Gastroesophageal sphincter (tissue), 4 donors: Measurements from ENCODE around the gene PPP1R26. TPM values are rescaled to one million over a fixed set of nuclear protein-coding genes. Genes with fewer than 3 reads are reported as not detected.

Experiments used
- ATAC-seq: fragments of 150-250 bp; one replicate; pipeline ENCODE4 v1.9.1; 2016; ENCODE audit warnings: mild to moderate bottlenecking, moderate library complexity
- H3K27ac ChIP-seq, 4 donors: fragments of 200-600 bp; sonication (generic) in 3 of 4; 1 replicate in 3 of 4; 2 replicates in 1 of 4; pipeline ENCODE4 v1.5.1; 2016 to 2019
- H3K27me3 ChIP-seq: fragments of 200-600 bp; sonication (generic); one replicate; pipeline ENCODE4 v1.5.1; 2019
- H3K36me3 ChIP-seq, 2 donors: fragments of 200-600 bp; sonication (generic); one replicate each; pipeline ENCODE4 v1.5.1; 2019; ENCODE audit warnings: control low read depth in 1 of 2
- H3K4me1 ChIP-seq, 3 donors: fragments of 200-600 bp; sonication (generic); 1 replicate in 2 of 3; 2 replicates in 1 of 3; pipeline ENCODE4 v1.5.1; 2016 to 2019; ENCODE audit warnings: control low read depth in 2 of 3
- H3K4me3 ChIP-seq, 2 donors: fragments of 200-600 bp; sonication (generic); one replicate each; pipeline ENCODE4 v1.5.1; 2019; ENCODE audit warnings: mild to moderate bottlenecking in 1 of 2, moderate library complexity in 1 of 2
- H3K9me3 ChIP-seq, 3 donors: fragments of 200-600 bp; sonication (generic); one replicate each; pipeline ENCODE4 v1.5.1; 2017 to 2019; ENCODE audit warnings: control low read depth in 2 of 3
- EP300 ChIP-seq: sonication (generic); formaldehyde crosslinking; IDR thresholded peaks from one replicate; pipeline ENCODE4 v1.6.1; 2017; ENCODE audit warnings: antibody characterized with exemption, mild to moderate bottlenecking
- POLR2A ChIP-seq, 2 donors: fragments of 450-650 bp; IDR thresholded peaks; one replicate each; pipeline ENCODE4 v1.6.1; 2017; ENCODE audit warnings: antibody characterized with exemption in 2 of 2, mild to moderate bottlenecking in 2 of 2, moderate library complexity in 1 of 2
- POLR2AphosphoS5 ChIP-seq: sonication (generic); formaldehyde crosslinking; IDR thresholded peaks from one replicate; pipeline ENCODE4 v1.6.1; 2017; ENCODE audit warnings: antibody characterized with exemption
- WGBS, 2 donors: methylation state at CpG; one replicate each; pipeline ENCODE4 v1.1.5; 2018; ENCODE audit warnings: low coverage in 1 of 2; 5-methylcytosine and 5-hydroxymethylcytosine counted together
- total RNA-seq, 4 donors: library from RNA; depleted of rRNA; stranded (reverse); fragments of >200 nt; gene quantifications; one replicate each; pipeline ENCODE4 v1.1.0, GENCODE V29; 2016
- TF ChIP-seq, protein P1 (sequence below), 4 experiments: fragments of 200-600 bp in 2 of 4; fragments of 450-650 bp in 2 of 4; sonication (generic) in 1 of 4; IDR thresholded peaks; one replicate each; pipeline ENCODE4 v1.5.1; 2017 to 2019; ENCODE audit warnings: antibody characterized with exemption in 4 of 4, mild to moderate bottlenecking in 2 of 4, moderate library complexity in 2 of 4

The PPP1R26 gene
- total RNA-seq, 4 donors from 2014 or later, result 10.9 to 25.0 (median 14.4) TPM

DNA sequence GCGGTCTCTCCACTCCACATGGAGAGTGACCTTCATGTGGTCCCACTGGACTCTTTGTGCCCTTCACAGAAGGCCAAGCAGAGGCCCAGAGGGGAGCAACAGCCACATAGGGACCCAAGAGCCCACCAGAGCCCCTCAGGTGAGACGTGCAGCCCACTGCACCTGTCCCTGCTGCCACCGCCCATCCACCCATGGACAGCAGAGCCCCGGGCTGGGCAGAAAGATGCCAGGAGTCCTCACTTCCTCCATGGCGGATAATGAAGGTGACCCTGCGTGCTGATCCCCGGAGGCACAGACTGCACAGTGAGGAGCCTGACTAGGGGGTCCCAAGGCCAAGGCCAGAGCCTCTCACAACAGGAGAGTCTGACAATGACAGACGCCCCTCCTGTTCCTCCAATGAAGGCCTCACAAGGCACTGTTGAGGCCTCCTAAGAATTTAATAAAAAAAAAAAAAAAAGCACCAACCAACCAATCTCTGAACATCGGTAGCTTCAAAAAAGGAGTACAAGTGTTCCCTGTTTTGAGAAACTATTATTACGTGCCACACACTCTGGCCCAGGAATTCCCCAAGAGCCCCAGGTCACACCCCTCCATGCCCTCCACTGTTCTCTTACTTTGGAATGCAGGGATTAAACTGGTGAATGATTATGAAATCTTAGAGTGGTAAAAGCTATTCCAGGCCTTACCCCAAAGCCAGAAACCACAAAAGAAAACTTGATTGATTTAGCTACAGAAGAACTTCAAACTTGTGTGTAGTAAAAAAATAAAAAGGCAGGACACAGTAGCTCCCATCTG is 2.8 kb upstream of the PPP1R26 start:
- H3K36me3 ChIP-seq, result no peaks in the 10 kb centered on the region
- TF ChIP-seq EP300, result no peak
- TF ChIP-seq POLR2A (IDR thresholded peaks at IDR 0.05), result no peak
- TF ChIP-seq POLR2AphosphoS5, result no peak
- TF ChIP-seq, protein P1, sequence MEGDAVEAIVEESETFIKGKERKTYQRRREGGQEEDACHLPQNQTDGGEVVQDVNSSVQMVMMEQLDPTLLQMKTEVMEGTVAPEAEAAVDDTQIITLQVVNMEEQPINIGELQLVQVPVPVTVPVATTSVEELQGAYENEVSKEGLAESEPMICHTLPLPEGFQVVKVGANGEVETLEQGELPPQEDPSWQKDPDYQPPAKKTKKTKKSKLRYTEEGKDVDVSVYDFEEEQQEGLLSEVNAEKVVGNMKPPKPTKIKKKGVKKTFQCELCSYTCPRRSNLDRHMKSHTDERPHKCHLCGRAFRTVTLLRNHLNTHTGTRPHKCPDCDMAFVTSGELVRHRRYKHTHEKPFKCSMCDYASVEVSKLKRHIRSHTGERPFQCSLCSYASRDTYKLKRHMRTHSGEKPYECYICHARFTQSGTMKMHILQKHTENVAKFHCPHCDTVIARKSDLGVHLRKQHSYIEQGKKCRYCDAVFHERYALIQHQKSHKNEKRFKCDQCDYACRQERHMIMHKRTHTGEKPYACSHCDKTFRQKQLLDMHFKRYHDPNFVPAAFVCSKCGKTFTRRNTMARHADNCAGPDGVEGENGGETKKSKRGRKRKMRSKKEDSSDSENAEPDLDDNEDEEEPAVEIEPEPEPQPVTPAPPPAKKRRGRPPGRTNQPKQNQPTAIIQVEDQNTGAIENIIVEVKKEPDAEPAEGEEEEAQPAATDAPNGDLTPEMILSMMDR (IDR thresholded peaks at IDR 0.05), result no peak
- H3K4me1 ChIP-seq, result peaks cover 0 to 27% (median 6%) of the 10 kb centered on the region in 3 donors
- no peaks in the 10 kb centered on the region for H3K9me3 ChIP-seq
- no peak for ATAC-seq
- H3K27me3 ChIP-seq, result peaks cover 21% of the 10 kb centered on the region
- WGBS, 2 donors, result 92 to 100% methylated on average over 2 of the region's 10 CpGs
- H3K4me3 ChIP-seq, result no peak overlapping the region
- no peak overlapping the region for H3K27ac ChIP-seq

DNA sequence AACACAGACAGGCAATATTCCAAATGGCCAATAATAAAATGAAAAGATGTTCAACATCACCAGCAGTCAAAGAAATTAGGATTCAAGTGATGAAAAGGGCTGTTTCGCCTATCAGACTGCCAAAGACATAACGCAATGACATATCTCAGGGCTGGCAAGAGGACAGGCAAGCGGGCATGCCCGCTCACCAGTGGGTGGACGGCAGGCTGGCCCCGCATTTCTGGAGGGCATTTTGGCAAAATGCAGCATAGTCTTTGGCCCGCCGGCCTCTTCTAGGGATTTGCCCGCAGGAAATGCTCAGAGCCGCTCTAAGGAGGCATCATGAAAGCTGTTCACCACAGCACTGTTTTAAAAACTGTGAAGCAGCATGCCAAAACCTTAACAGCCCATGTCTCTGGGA is 1.4 kb upstream of the PPP1R26 start:
- no peaks in the 10 kb centered on the region for H3K9me3 ChIP-seq
- peaks cover 0 to 27% (median 6%) of the 10 kb centered on the region in 3 donors for H3K4me1 ChIP-seq
- H3K36me3 ChIP-seq, result peaks cover 0 to under 1% of the 10 kb centered on the region in 2 donors
- WGBS, 2 donors, result 65 to 82% methylated on average over 7 of the region's 10 CpGs
- TF ChIP-seq POLR2A (IDR thresholded peaks at IDR 0.05) (no peak), POLR2AphosphoS5 (no peak), EP300 (no peak)
- TF ChIP-seq, protein P1 (IDR thresholded peaks at IDR 0.05), result no peak
- peak overlapping the region in 1 of 4 donors; percentile 83 for H3K27ac ChIP-seq
- ATAC-seq, result no peak
- H3K4me3 ChIP-seq, result no peak overlapping the region
- peaks cover 9% of the 10 kb centered on the region for H3K27me3 ChIP-seq

DNA sequence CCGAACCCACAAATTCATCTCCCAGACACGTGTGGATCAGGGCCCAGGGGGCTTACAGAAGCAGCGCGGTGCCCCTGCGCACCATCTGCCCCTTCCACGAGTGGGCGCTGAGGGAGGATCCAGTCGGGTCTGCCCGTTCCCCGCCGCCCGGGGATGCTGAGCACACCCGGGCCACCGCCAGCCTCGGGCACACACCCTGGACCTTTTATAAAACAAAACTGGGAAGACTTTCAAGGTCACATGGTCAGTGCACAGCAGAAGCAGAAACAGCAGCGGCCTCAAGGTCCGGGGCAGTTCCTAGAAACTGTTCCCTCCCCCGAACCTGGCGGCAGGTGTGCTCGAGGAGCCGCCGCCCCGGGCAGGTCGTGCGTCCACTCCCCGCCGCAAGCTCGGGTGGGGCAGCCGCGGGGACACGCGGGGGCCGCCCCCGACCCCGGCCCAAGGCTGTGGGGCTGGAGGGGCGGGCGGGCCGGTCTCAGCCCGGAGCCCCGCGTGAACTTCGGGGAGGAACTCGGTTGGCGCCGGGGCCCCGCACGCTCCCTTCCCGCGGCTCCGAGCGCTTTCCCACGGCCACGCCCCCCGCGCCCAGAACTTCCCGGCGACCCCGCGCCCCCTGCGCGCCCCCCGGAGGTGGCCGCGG is 633 bp upstream of the PPP1R26 start:
- Histone ChIP-seq H3K36me3 (peaks cover 0 to 8% of the 10 kb centered on the region in 2 donors), H3K27ac (peak overlapping the region in 3 of 4 donors; percentile 80 to 84 (median 83)), H3K4me1 (peaks cover 0 to 27% (median 6%) of the 10 kb centered on the region in 3 donors), H3K27me3 (peaks cover 9% of the 10 kb centered on the region), H3K4me3 (peak overlapping the region; percentile 31 to 85), H3K9me3 (no peaks in the 10 kb centered on the region)
- WGBS, 2 donors, result 0 to 8% methylated on average over 2 to 3 of the region's 64 CpGs
- TF ChIP-seq, protein P1 (IDR thresholded peaks at IDR 0.05), result peak in 1 of 4 experiments; percentile 15
- TF ChIP-seq EP300 (no peak), POLR2AphosphoS5 (no peak), POLR2A (IDR thresholded peaks at IDR 0.05) (no peak)
- peak; percentile 69 for ATAC-seq

DNA sequence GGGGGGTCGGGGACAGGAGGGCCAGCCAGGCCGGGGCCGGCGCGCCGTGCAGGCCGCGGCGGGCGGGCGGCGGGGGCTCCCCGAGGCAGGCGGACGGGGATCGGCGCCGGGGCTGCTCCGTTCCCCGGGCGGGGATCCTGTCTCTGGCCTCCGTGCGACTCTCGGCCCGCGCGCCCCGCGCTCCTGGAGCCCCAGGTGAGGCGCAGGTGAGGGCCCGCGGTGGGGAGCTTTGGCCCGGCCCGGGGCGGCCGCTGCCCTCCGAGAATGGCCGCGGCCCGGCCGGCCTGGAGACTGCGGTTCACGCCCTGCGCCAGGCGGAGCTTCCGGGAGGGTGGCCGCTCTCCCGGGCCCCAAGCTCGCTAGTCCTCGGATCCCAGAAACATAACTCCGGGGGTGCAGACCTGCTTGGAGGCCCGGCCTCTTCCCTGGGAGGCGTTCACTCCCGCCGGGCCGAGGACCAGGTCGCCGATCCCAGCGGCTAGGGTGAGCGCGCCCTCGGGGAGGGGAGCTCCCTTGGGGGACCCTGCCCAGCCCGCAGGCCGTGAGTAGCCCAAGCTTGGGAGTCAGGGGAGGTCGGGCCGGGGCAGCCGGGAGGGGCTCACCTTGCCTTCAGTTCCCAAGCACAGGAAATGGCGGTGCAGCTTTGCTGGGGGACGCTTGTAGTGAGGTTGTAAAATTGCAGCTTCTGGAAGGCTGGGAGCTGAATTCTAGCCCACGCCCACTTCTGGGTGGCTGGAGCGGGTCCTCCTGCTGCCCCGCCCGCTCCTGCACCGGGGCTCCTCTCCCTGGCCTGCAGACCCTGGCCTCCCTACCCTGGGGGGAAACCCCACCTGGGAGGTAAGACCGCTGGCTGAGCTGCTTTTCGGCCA is 723 bp downstream of the PPP1R26 start:
- peak; percentile 62 for ATAC-seq

More for the DNA sequence above, 723 bp downstream of the PPP1R26 start:
- Histone ChIP-seq H3K4me3 (peak overlapping the region; percentile 58 to 85), H3K36me3 (peaks cover 0 to 21% of the 10 kb centered on the region in 2 donors), H3K27ac (peak overlapping the region in 3 of 4 donors; percentile 66 to 80 (median 66)), H3K4me1 (peaks cover 0 to 27% (median 6%) of the 10 kb centered on the region in 3 donors), H3K27me3 (no peaks in the 10 kb centered on the region), H3K9me3 (no peaks in the 10 kb centered on the region)
- TF ChIP-seq POLR2AphosphoS5 (no peak), POLR2A (IDR thresholded peaks at IDR 0.05) (peak; percentile 4 to 12)
- TF ChIP-seq, protein P1 (IDR thresholded peaks at IDR 0.05), result peak in 1 of 4 experiments; percentile 8
- WGBS, 2 donors, result 0% methylated on average over 5 of the region's 76 CpGs; no CpG with 5 or more reads in 1 of the 2 donors
